HG02840 (cell line): ENCODE results near the gene CCNQ.
"Not testable (repeated sequence)": the region's sequence is repeated elsewhere in the genome, so short reads cannot be mapped to it uniquely, and the experiment has no call there.

ENCODE experiments used
- ATAC-seq: cut with Tn5 transposase; IDR thresholded peaks from one replicate; pipeline ENCODE4 v1.9.1; 2021; ENCODE audit warnings: mild to moderate bottlenecking, moderate library complexity, moderate number of reproducible peaks; ENCODE audit not compliant: unreplicated experiment, low FRiP score

CCNQ gene

DNA sequence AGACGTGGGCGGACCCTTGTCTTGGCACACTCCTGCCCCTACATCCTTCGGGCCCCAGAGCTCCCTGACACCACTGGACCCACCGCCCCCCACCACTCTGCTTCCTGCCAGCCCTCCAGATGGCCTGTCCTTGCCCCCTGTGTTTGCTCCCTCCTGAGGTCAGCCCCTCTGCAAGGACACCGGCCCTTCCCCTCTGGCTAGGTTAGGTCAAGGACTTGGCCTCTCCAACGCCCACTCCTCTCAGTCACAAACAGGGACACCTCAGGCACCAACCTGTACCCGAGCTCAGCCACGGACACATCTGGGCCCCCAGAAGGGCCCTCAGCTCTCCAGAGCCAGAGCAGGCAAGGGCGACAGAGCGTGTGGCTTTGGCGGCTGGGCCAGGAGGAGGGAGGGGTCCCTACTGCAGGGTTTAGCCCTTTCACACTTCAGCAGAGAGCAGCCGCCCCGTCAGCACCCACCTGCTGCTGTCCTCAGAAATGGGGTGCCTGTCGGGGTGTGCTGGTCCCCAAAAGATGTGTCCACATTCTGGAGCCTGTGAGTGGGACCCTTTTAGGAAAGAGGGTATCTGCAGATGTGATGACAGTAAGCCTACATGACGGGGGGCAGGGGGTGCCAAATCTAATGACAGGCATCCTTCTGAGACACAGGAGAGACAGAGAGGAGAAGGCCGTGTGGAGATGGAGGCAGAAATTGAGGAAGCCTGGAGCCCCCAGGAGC, 24.5 kb upstream of the CCNQ start:
- ATAC-seq = no peak

DNA sequence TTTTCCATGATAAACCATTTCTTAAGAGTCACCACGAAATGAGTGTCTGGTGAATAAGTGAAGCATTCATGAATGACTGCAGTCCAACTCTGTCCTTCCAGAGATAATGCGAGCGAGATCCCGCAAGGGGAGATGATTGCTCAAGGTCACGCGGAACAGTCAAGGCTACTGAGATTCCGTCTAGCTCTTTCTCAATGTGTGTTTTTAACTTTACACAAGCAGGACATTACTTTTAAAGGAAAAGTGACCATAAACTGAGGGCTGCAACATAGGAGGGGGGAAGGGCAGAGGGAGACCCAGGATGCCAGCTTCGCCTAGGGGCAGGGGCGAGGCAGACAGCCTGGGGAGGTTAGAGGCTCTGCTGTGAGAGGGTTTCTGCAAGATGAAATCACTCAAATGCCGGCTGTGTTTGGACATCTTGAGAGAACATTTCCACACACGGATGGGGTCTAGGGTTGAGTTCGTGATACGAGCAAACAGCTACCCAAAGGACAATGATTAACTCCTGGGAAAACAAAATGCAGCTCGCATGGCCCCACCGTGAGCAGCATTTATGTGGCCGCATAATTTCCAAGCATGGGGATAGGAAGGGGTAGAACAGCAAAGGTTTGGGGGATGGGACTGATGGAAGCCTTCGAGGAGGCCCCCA, 23.8 kb upstream of the CCNQ start:
- ATAC-seq = no peak

DNA sequence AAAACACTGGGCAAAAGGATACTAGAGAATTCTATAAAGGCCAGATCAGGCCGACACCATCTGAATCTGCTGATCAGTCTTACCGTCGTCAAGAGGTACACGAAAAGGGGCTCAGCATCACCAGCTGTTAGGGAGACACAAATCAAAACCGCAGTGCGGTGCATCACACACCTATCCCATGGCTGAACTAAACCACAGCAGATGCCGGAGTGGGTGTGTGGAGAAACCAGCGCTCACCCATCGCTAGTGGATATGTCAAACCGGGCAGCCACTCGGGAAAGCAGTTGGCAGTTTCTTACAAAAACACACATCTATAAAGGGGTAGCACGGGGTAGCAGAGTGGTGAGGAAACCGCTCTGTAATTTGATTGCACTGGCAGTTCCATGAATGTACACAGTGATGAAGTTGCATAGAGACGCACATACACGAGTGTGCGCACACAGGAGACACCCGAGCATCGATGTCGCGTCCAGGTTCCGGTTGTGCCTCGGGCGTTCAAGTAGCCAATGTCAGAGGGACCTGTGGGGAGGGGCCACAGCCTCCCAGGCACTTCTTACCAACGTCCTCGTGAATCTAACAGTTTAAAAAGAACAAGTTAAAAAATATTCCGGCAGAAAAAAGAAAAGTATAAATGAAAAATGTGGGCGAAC, 23.1 kb upstream of the CCNQ start:
- no peak for ATAC-seq

DNA sequence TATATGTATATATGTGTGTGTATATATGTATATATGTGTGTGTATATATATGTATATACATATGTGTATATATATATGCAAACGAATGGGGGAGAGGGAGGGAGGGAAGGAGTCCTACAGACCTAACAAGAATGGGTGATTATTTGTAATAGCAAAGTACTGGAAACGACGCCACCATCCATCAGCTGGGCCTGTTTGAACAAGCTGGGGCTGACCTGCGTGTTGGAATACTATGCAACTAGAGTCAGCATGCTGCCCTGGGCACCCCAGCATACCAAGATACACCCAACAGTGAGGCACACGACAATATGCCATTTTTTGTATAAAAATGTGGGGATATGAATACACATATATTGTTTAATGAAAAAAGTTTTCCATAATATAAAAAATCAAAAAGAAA, 21.6 kb upstream of the CCNQ start:
- no peak for ATAC-seq

DNA sequence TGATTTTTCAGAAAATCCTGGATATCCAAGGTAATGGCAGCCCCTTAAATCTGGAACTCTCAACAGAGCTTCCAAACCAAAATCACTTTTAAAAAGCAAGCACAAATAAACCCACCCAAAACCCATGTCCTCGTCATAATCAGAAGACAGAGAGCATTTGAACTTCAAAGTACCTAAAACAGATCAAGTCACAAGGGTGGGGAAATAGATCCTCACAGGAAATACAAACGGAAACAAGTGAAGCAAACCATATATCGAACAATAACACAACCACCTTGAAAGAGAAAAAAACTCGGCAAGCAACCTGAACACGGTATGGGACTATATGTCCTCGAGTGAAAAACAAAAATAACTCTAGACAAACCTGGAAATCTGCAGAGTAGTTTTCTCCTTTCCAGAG, 15.9 kb upstream of the CCNQ start:
- no peak for ATAC-seq

DNA sequence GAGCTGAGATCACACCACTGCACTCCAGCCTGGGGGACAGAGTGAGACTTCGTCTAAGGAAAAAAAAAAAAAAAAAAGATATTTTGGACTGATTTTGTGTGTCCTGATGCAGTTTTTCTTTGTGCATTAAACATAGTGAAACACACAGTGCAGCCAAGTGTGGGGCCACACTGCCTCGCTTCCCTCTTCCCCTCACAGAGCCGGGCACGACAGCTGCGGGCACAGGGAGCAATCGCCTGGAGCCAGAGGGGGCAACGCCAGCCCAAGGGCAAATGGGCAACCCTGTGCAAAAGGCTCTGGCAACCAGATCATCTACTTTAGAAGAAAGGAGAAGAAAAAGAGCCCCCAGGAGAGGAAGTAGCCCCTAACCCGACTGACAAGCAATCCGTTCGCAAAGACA, 13.5 kb upstream of the CCNQ start:
- ATAC-seq = no peak

DNA sequence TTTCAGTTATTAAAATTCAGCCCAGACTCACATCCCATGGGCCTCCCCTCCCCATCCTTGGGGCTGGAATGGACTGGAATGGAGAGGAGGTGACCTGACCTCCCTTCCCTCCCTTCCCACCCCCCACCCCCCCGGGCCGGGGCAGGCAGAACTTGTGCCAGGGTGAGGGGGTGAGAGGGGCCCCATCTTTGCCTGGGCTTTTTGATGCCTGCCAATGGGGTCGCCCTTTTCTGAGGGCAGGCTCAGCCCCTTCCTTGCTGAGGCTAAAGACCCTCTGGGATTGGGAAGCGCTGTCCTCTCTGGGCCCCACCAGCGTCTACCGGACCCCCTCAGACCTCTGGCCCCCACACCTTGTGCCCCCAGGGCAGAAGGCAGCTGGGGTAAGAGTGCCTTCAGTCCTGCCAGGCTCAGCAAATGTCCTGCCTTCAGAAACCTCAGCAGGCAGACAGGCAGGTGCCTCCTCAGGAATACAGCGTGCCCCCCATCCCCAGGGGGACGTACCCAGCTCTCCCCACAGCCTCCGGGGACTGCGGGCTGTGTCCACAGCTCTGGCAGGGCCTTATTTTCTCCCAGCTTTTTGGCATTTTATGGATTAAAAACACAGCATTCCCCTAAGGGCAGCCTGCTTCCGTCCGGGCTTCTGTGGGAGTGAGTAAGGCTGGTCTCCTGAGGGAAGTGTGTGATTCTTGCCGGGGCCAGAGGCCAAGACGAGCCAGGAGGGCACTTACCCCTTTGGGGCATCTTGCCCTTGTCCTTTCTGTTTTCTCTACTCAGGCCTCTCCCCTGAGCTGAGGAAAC, 12.6 kb upstream of the CCNQ start:
- ATAC-seq = no peak

DNA sequence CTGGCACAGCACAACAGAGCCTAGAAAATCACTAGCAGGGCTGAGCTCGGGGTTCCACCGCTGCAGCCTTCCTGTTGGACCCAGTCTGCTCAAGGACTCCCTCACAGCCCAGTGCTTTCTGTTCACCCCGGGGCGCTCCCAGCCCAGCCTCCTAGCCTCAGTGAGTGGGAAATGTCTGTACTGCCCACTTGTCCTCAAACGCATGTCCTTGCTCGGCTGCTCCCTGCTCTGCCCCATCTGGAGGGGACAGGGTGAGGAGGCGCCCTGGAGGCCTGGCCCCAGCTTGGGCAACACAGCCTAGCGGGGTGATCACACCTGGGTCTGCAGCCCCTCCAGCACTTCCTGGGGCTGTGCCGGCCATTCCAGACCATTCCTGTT, 11.9 kb upstream of the CCNQ start:
- no peak for ATAC-seq

DNA sequence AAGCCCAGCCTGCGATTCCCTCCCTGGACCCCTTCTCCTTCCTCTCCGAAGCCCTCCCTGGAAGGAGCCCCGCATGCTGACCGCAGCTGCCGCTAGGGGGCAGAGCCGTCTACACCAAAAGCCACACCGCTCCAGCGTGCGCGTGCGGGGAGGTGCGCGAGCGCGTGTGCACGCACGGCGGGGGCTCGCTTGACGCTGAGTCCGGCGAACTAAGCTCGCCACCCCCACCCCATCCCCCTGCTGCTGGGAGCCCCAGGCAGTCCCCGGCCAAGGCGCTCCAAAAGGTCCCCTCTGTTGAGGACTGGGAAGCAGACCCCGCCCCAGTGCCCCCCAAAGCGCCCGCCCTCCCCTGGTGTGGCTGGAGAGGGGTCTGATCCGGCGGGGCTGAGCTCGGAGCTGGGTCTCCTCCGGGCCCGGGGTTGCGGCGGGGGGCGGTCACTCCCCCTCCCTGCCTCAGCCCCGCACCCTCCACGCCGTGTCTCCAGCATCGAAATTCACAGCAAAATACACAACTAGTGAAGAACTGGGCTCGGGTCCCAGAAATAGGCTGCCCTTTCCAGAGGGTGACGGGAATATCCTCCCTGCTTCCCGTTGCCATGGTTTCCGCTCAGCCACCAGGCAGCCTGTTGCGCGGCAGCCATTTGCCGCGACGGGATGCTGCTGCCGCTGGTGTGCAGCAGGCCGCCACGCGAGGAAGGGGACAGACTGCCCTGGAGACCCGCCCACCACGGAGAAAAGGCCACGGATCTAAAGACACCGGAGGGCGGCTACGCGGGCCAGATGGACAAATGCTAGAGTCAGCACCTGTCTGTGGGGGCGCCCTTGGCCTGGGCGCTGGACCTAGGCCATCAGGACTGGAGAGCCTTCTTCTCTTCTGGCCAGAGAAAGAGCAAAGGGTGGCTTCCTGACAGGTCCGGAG, 11.2 kb upstream of the CCNQ start:
- ATAC-seq = no peak

DNA sequence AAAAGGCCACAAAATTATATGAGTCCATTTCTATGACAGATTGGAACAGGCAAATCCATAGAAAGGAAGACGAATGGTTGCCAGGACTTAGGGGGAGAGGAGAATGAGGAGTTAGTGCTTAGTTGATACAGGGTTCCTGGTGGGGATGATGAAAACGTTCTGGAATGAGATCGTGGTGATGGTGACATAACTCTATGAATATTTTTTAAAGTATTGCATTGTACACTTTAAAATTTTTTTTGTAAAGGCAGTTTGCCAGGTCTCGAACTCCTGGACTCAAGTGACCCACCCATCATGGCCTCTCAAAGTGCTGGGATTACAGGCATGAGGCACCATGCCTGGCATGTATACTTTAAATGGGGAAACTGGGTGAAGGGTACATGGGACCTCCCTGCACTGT, 9.9 kb upstream of the CCNQ start:
- no peak for ATAC-seq

DNA sequence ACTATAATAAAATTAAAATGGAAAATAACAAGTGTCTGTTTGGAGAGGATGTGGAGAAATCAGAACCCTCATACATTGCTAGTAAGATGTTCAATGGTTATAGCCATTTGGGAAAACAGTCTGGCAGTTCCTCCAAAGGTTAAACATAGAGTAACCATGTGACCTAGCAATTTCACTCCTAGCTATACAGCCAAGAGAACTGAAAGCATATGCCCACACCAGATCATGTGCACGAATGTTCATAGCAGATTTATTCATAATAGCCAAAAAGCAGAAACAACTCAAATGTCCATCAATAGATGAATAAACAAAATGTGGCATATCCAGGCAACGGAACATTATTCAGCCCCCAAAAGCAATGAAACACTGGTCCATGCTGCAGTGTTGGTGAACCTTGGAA, 9.4 kb upstream of the CCNQ start:
- no peak for ATAC-seq

DNA sequence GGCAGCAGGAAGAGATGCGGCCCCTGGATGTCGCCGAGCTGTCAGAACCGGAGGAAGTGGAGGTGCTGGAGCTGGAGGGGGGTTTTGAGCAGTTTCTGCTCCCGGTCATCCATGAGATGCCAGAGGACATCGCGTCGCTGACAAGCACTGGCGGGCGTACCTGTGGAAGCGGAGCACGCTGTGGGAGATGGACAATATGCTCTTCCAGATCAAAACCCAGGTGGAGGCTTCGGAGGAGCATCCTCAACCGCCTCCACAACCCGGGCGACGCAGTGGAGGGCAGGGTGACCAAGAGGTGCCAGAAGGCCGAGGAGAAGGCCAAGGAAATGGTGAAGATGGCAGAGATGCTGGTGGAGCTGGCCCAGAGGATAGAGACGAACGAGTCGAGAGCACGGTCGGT, 7.6 kb upstream of the CCNQ start:
- ATAC-seq = no peak

DNA sequence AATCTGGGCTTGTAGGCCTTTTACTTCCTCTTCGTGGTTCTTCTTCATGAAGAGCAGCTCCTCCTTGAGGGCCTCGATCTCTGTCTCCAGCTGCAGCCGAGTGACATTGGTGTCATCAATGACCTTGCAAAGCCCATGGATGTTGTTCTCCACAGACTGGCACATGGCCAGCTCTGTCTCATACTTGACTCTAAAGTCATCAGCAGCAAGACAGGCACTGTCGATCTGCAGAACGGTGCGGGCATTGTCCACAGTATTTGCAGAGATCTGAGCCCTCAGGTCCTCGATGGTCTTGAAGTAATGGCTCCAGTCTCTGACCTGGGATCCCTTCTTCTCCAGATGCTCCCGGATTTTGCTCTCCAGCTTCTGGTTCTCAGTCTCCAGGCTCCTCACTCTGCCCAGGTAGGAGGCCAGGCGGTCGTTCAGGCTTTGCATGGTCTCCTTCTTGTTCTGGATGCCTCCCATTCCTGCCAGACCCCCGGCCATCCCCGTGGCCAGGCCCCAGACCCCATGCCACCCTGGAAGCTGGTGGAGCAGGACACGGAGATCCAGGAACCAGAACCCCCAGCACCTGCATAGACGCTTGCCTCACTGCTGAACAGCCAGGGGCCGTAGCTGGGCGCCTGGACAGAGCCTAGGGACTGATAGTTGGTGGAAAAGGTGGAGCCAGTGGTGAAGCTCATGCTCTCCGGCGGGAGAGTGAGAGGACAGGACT, 5.9 kb upstream of the CCNQ start:
- ATAC-seq = not testable (repeated sequence)

DNA sequence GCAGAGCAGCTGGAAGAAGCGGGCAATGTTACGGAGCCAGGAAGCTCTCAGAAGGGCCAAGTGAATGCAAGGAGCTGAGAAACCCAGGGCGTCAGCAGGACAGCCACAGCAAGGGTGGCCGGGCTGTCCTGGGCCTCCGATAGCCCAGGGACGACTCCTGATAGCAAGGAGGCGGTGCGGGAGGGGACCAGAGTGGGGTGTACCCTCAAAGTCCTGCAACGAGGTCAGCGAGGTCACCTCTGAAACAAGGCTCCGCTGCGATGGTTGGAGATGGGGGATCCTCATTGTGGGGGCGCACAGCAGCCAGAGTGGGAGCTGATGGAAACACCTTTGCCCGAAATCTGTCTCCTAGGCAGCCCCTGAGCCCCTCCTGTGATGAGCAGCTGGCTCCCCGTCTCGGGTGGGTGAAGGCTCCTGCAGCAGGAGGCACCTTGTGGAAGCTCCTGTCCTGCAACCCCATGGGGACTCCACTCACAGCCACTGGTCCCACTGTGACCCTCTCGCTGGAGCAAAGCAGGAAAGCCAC, 4.3 kb upstream of the CCNQ start:
- no peak for ATAC-seq

DNA sequence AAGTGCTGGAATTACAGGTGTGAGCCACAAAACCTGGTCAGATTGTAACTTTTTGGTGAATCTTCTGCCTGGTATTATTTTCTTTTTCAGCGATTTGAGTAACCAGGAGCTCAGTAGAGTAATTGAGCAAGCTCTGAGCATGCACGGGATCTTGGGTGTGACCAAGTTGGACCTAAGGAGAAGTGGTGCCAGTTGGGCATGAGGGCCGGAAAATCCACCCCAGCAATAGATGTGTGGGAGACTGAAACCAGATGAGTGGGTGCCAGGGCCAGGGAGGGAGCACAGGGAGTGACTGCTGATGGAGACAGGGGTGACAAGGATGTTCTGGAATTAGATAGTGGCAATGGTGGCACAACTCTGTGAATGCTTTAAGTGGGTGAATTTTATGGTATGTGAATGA, 3.7 kb upstream of the CCNQ start:
- ATAC-seq = no peak

DNA sequence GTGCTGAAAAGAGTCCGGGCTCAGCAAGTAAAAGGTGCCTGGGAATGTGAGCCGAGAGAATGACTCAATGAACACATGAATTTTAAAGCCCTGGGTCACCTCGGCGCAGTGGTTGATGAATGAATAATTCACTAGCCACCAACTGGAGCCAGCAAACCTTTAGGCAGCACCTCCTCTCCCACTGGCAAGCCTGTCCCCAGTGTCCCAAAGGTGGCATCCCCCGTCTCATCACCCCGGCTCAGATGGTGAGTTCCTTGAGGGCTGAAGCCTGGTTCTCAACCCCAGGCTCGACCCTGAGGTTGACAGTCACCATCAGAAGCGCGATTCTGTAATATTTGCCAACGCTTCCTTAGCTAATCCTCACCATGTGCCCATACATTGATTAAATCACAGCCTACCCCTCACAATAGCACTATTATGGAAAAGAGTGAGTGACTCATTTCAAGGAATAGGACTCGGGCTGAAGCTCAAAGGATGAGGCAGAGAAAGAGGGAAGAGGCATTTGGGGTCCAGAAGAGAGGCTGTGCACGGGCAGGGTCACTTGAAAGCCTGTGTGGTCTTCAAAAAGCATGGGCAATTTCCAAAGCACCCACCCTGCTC, 2.7 kb upstream of the CCNQ start:
- ATAC-seq = no peak

DNA sequence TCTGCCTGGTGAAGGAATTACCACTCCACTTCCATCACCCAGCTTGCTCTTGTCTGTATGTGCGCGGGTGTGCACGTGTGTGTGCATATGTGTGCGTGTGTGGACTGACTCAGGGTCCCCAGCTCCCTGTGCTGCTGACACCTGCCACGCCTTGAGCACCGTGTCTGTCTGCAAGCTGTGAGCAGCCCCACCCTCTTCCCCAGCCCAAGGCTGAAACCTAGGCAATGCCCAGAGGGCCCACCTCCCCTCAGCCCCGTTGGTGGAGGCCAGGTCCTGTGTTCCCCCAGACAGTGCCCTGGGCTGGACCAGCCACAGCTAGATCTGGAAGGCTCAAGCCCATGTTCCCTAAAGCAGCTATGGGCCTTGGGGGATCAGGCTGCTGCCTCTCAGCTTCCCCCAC, 2.0 kb upstream of the CCNQ start:
- ATAC-seq = no peak

DNA sequence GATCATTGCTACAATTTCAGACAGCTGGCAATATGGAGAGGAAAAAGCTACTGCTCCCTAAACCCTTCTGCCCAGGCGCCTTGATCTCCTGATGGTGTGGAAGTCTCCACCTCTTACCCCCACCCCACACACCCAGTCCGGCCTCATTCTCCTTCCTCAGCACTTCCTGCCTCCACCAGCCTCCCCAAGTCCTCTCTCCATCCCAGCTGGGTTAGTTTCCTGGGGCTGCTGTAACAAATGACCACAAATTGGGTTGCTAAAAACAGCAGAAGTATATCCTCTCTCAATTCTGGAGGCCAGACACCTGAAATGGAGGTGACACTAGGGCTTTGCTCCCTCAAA, 1.1 kb upstream of the CCNQ start:
- ATAC-seq = no peak
